ENCODE results near the gene ADAMTSL2. TPM values are rescaled to one million over a fixed set of nuclear protein-coding genes. Genes with fewer than 3 reads are reported as not detected.

The ADAMTSL2 gene
- total and polyA plus RNA-seq, 8 donors = 1.3 to 20.6 (median 2.6) TPM; not detected in 2

GRCh38 chr9:133621725-133622267, 87.3 kb downstream of the ADAMTSL2 start:
- TF ChIP-seq POLR2A (IDR thresholded peaks at IDR 0.05) (no peak), POLR2AphosphoS5 (IDR thresholded peaks at IDR 0.05) (no peak), EP300 (IDR thresholded peaks at IDR 0.05) (no peak)
- TF ChIP-seq, protein P1, sequence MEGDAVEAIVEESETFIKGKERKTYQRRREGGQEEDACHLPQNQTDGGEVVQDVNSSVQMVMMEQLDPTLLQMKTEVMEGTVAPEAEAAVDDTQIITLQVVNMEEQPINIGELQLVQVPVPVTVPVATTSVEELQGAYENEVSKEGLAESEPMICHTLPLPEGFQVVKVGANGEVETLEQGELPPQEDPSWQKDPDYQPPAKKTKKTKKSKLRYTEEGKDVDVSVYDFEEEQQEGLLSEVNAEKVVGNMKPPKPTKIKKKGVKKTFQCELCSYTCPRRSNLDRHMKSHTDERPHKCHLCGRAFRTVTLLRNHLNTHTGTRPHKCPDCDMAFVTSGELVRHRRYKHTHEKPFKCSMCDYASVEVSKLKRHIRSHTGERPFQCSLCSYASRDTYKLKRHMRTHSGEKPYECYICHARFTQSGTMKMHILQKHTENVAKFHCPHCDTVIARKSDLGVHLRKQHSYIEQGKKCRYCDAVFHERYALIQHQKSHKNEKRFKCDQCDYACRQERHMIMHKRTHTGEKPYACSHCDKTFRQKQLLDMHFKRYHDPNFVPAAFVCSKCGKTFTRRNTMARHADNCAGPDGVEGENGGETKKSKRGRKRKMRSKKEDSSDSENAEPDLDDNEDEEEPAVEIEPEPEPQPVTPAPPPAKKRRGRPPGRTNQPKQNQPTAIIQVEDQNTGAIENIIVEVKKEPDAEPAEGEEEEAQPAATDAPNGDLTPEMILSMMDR (IDR thresholded peaks at IDR 0.05) = no peak
- Histone ChIP-seq H3K9me3 (peaks cover 0 to 21% (median 13%) of the 10 kb centered on the region in 4 donors), H3K36me3 (no peaks in the 10 kb centered on the region), H3K4me3 (no peak overlapping the region), H3K27ac (no peak overlapping the region), H3K27me3 (peaks cover 0 to 57% (median 9%) of the 10 kb centered on the region in 3 donors), H3K4me1 (no peaks in the 10 kb centered on the region)
- no peak for DNase-seq
- intact Hi-C loops (cut with DNase I; ENCODE audit: low total_unique reads) = no loop called here
- 60 to 72% (median 67%) methylated on average over 11 of the region's 11 CpGs for WGBS, 5 donors

DNA sequence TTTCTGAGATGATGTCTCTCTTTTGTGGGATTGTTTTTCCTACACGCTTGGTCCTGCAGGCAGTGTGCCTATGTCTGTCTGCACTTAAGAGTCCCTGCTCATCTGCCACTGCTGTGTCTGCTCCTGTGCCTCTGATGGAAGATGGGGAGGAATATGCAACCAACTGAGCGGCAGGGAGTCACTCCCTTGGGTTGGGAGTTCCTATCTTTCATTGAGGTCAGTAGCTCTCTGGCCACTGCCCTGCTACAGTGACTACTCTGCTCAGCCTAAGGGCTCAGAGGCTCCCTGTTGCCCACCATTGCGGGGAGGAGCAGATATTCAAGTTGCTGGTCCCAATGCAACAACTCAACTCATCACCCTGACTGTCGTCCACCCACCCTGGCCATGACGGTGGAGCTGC, 88.1 kb downstream of the ADAMTSL2 start:
- Histone ChIP-seq H3K4me3 (no peak overlapping the region), H3K9me3 (peaks cover 0 to 25% (median 13%) of the 10 kb centered on the region in 4 donors), H3K27ac (no peak overlapping the region), H3K36me3 (no peaks in the 10 kb centered on the region), H3K4me1 (no peaks in the 10 kb centered on the region), H3K27me3 (peaks cover 0 to 50% (median 3%) of the 10 kb centered on the region in 3 donors)
- TF ChIP-seq POLR2AphosphoS5 (IDR thresholded peaks at IDR 0.05) = no peak
- TF ChIP-seq POLR2A (IDR thresholded peaks at IDR 0.05) = no peak
- TF ChIP-seq, protein P1 (IDR thresholded peaks at IDR 0.05) = no peak
- TF ChIP-seq EP300 (IDR thresholded peaks at IDR 0.05) = no peak
- 54 to 80% (median 65%) methylated on average over 4 to 5 of the region's 5 CpGs for WGBS, 5 donors
- DNase-seq = no peak
- intact Hi-C loops (cut with DNase I; ENCODE audit: low total_unique reads) = no loop called here

Other genes starting within 250 kb of the ADAMTSL2 start
- 100 to 1,000 TPM in 1 of 5 donors, 10 to 100 TPM in 3, 1 to 10 TPM in 1; 2.9 to 138 (median 20.1) TPM for gene SURF6, start 198.5 kb upstream of the ADAMTSL2 start, total RNA-seq
- gene SURF6, start 198.5 kb upstream of the ADAMTSL2 start, polyA plus RNA-seq = 10 to 100 TPM; 13.0 to 14.8 (median 13.4) TPM
- gene MED22, start 186.6 kb upstream of the ADAMTSL2 start, total RNA-seq = 10 to 100 TPM in 4 of 5 donors, 1 to 10 TPM in 1; 4.7 to 27.7 (median 25.8) TPM
- 10 to 100 TPM; 11.4 to 18.3 (median 12.7) TPM for gene MED22, start 186.6 kb upstream of the ADAMTSL2 start, polyA plus RNA-seq
- gene RPL7A, start 186.5 kb upstream of the ADAMTSL2 start, total RNA-seq = 1,000 to 10,000 TPM in 4 of 5 donors, 100 to 1,000 TPM in 1; 809 to 1,438 (median 1,206) TPM
- gene RPL7A, start 186.5 kb upstream of the ADAMTSL2 start, polyA plus RNA-seq = 1,000 to 10,000 TPM; 3,101 to 4,243 (median 3,368) TPM
- 10 to 100 TPM in 3 of 5 donors, 1 to 10 TPM in 2; 1.7 to 46.9 (median 22.6) TPM for gene SURF1, start 178.2 kb upstream of the ADAMTSL2 start, total RNA-seq
- gene SURF1, start 178.2 kb upstream of the ADAMTSL2 start, polyA plus RNA-seq = 100 to 1,000 TPM in 1 of 3 donors, 10 to 100 TPM in 2; 92.5 to 118 (median 95.5) TPM
- 10 to 100 TPM in 2 of 5 donors, 1 to 10 TPM in 3; 1.8 to 75.3 (median 7.1) TPM for gene SURF2, start 178.2 kb upstream of the ADAMTSL2 start, total RNA-seq
- 10 to 100 TPM; 45.4 to 54.4 (median 47.1) TPM for gene SURF2, start 178.2 kb upstream of the ADAMTSL2 start, polyA plus RNA-seq
- 100 to 1,000 TPM; 123 to 200 (median 147) TPM for gene SURF4, start 158.6 kb upstream of the ADAMTSL2 start, total RNA-seq
- gene SURF4, start 158.6 kb upstream of the ADAMTSL2 start, polyA plus RNA-seq = 10 to 100 TPM; 26.4 to 57.0 (median 42.4) TPM
- gene STKLD1, start 158.3 kb upstream of the ADAMTSL2 start, total RNA-seq = not detected
- gene STKLD1, start 158.3 kb upstream of the ADAMTSL2 start, polyA plus RNA-seq = 1 to 10 TPM; 1.3 to 2.6 (median 1.9) TPM
- gene REXO4, start 116.7 kb upstream of the ADAMTSL2 start, total RNA-seq = 10 to 100 TPM in 3 of 5 donors, 1 to 10 TPM in 1, under 1 TPM in 1; 0.45 to 64.3 (median 11.2) TPM
- gene REXO4, start 116.7 kb upstream of the ADAMTSL2 start, polyA plus RNA-seq = 10 to 100 TPM; 14.3 to 16.8 (median 14.7) TPM
- 10 to 100 TPM in 1 of 5 donors, 1 to 10 TPM in 3, not detected in 1; 4.6 to 19.6 (median 6.1) TPM for gene ADAMTS13, start 112.3 kb upstream of the ADAMTSL2 start, total RNA-seq
- 1 to 10 TPM; 6.6 to 8.3 (median 8.3) TPM for gene ADAMTS13, start 112.3 kb upstream of the ADAMTSL2 start, polyA plus RNA-seq
- 10 to 100 TPM; 11.7 to 74.2 (median 16.7) TPM for gene CACFD1, start 74.7 kb upstream of the ADAMTSL2 start, total RNA-seq
- 10 to 100 TPM; 15.6 to 28.9 (median 28.3) TPM for gene CACFD1, start 74.7 kb upstream of the ADAMTSL2 start, polyA plus RNA-seq
- 10 to 100 TPM in 1 of 5 donors, 1 to 10 TPM in 1, under 1 TPM in 1, not detected in 2; 0.55 to 14.3 (median 1.3) TPM for gene SLC2A6, start 55.6 kb upstream of the ADAMTSL2 start, total RNA-seq
- 1 to 10 TPM in 2 of 3 donors, under 1 TPM in 1; 0.92 to 3.1 (median 1.4) TPM for gene SLC2A6, start 55.6 kb upstream of the ADAMTSL2 start, polyA plus RNA-seq
- not detected for gene MYMK, start 9.7 kb upstream of the ADAMTSL2 start, total RNA-seq
- gene MYMK, start 9.7 kb upstream of the ADAMTSL2 start, polyA plus RNA-seq = not detected
- gene FAM163B, start 74.7 kb downstream of the ADAMTSL2 start, total RNA-seq = not detected
- gene FAM163B, start 74.7 kb downstream of the ADAMTSL2 start, polyA plus RNA-seq = not detected
- under 1 TPM in 1 of 5 donors, not detected in 4; under 0.01 TPM for gene DBH, start 101.7 kb downstream of the ADAMTSL2 start, total RNA-seq
- gene DBH, start 101.7 kb downstream of the ADAMTSL2 start, polyA plus RNA-seq = under 1 TPM in 1 of 3 donors, not detected in 2; 0.15 TPM
- gene SARDH, start 203.6 kb downstream of the ADAMTSL2 start, total RNA-seq = 10 to 100 TPM in 1 of 5 donors, 1 to 10 TPM in 3, not detected in 1; 2.3 to 15.2 (median 3.9) TPM
- gene SARDH, start 203.6 kb downstream of the ADAMTSL2 start, polyA plus RNA-seq = 1 to 10 TPM in 1 of 3 donors, under 1 TPM in 2; 0.76 to 2.6 (median 0.93) TPM